Endodermal cell (in vitro differentiated cells): ENCODE measurements around the gene SOX1. TPM values are rescaled to one million over a fixed set of nuclear protein-coding genes. Genes with fewer than 3 reads are reported as not detected.

ENCODE experiments used
- DNase-seq: peaks from one replicate; pipeline ENCODE4 v3.0.0-alpha.2; 2017
- H3K27ac ChIP-seq: 2 replicates; pipeline ENCODE4 v1.5.1; 2013; ENCODE audit warnings: mild to moderate bottlenecking, low read depth, low read length, moderate library complexity
- H3K27me3 ChIP-seq: 2 replicates; pipeline ENCODE4 v1.6.1; 2013; ENCODE audit warnings: mild to moderate bottlenecking, low read length, moderate library complexity; ENCODE audit not compliant: insufficient read depth, control insufficient read depth, poor library complexity, severe bottlenecking
- H3K36me3 ChIP-seq: 2 replicates; pipeline ENCODE4 v1.7.0; 2013; ENCODE audit warnings: mild to moderate bottlenecking, low read length, moderate library complexity; ENCODE audit not compliant: control insufficient read depth, insufficient read depth
- H3K4me1 ChIP-seq: one replicate; pipeline ENCODE4 v1.7.0; 2013; ENCODE audit warnings: low read length; ENCODE audit not compliant: control insufficient read depth, insufficient read depth
- H3K4me3 ChIP-seq: 2 replicates; pipeline ENCODE4 v1.5.1; 2013; ENCODE audit warnings: mild to moderate bottlenecking, low read length, moderate library complexity
- H3K9ac ChIP-seq: 2 replicates; pipeline ENCODE4 v1.6.1; 2013; ENCODE audit warnings: mild to moderate bottlenecking, low read length, moderate library complexity; ENCODE audit not compliant: poor library complexity, severe bottlenecking; ENCODE audit errors: extremely low read depth
- H3K9me3 ChIP-seq: 2 replicates; pipeline ENCODE4 v1.6.1; 2013; ENCODE audit warnings: mild to moderate bottlenecking, low read length, moderate library complexity; ENCODE audit not compliant: control insufficient read depth
- H3K27ac Mint-ChIP-seq: 2 replicates; pipeline ENCODE4 v1.8.0; 2020; ENCODE audit warnings: mixed read lengths
- H3K27me3 Mint-ChIP-seq: 2 replicates; pipeline ENCODE4 v1.8.0; 2021; ENCODE audit warnings: mild to moderate bottlenecking, mixed read lengths; ENCODE audit not compliant: insufficient read depth
- H3K36me3 Mint-ChIP-seq: 2 replicates; pipeline ENCODE4 v1.8.0; 2020; ENCODE audit warnings: low read depth, mixed read lengths
- H3K4me1 Mint-ChIP-seq: 2 replicates; pipeline ENCODE4 v1.8.0; 2020; ENCODE audit warnings: mixed read lengths
- H3K4me3 Mint-ChIP-seq: 2 replicates; pipeline ENCODE4 v1.8.0; 2020; ENCODE audit warnings: mild to moderate bottlenecking, moderate library complexity, mixed read lengths
- H3K9me3 Mint-ChIP-seq: 2 replicates; pipeline ENCODE4 v1.8.0; 2020; ENCODE audit warnings: mild to moderate bottlenecking, mixed read lengths
- WGBS, 2 experiments: methylation state at CpG; one replicate each; pipeline versions ENCODE4 v1.1.5 to v1.1.7; 2013; ENCODE audit warnings: missing lambda C conversion rate in 2 of 2, mixed read lengths in 1 of 2; ENCODE audit not compliant: insufficient coverage in 1 of 2, insufficient read length in 1 of 2; 5-methylcytosine and 5-hydroxymethylcytosine counted together
- total RNA-seq, 2 donors: library from RNA; stranded (reverse); fragmentation: NEBNext Ultra II Directional in 1 of 2; extraction: Animal tissue kit (Norgen Biotek cat#: 25700) in 1 of 2; gene quantifications; 2 replicates in 1 of 2; 3 replicates in 1 of 2; pipeline ENCODE4 v1.2.1, GENCODE V29; 2021
- TF ChIP-seq, protein P1 (sequence below): fragments of 200-600 bp; sonication (generic); conservative IDR thresholded peaks from 2 replicates; pipeline ENCODE4 v1.5.0; 2021; ENCODE audit warnings: antibody characterized with exemption, mild to moderate bottlenecking

The SOX1 gene
- total RNA-seq, 2 donors from 2014 or later = not detected

DNA sequence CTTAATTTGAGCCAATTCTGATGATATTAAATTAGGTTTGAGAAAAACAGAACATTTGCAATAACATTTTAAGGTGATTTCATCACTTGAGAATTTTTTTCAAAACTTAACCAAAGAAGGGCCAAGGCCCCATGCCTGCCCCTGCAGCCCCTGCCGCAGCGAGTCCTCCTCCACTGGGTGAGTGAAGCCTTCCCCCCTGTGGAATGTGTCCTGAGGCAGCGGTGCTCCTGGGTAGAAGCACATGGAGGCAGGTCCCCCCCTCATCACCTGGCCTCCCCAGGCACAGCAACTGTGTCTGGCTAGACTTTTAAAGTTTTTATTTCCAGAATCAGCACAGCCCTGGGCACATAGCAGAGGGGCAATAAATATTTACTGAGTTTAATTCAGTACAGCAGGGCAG, 10.8 kb downstream of the SOX1 start:
- Histone ChIP-seq H3K9ac (no peak overlapping the region), H3K27me3 (peaks cover 96% of the 10 kb centered on the region), H3K36me3 (no peaks in the 10 kb centered on the region), H3K4me3 (no peak overlapping the region), H3K4me1 (no peaks in the 10 kb centered on the region), H3K27ac (no peak overlapping the region), H3K9me3 (no peaks in the 10 kb centered on the region)
- no peak overlapping the region for H3K27ac Mint-ChIP-seq
- no peaks in the 10 kb centered on the region for H3K9me3 Mint-ChIP-seq
- H3K4me3 Mint-ChIP-seq = no peak overlapping the region
- DNase-seq = no peak
- peaks cover 9% of the 10 kb centered on the region for H3K4me1 Mint-ChIP-seq
- H3K36me3 Mint-ChIP-seq = no peaks in the 10 kb centered on the region
- 24 to 29% methylated on average over 3 of the region's 3 CpGs for WGBS, 2 experiments
- TF ChIP-seq, protein P1, sequence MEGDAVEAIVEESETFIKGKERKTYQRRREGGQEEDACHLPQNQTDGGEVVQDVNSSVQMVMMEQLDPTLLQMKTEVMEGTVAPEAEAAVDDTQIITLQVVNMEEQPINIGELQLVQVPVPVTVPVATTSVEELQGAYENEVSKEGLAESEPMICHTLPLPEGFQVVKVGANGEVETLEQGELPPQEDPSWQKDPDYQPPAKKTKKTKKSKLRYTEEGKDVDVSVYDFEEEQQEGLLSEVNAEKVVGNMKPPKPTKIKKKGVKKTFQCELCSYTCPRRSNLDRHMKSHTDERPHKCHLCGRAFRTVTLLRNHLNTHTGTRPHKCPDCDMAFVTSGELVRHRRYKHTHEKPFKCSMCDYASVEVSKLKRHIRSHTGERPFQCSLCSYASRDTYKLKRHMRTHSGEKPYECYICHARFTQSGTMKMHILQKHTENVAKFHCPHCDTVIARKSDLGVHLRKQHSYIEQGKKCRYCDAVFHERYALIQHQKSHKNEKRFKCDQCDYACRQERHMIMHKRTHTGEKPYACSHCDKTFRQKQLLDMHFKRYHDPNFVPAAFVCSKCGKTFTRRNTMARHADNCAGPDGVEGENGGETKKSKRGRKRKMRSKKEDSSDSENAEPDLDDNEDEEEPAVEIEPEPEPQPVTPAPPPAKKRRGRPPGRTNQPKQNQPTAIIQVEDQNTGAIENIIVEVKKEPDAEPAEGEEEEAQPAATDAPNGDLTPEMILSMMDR = no peak
- peaks cover 60% of the 10 kb centered on the region for H3K27me3 Mint-ChIP-seq

DNA sequence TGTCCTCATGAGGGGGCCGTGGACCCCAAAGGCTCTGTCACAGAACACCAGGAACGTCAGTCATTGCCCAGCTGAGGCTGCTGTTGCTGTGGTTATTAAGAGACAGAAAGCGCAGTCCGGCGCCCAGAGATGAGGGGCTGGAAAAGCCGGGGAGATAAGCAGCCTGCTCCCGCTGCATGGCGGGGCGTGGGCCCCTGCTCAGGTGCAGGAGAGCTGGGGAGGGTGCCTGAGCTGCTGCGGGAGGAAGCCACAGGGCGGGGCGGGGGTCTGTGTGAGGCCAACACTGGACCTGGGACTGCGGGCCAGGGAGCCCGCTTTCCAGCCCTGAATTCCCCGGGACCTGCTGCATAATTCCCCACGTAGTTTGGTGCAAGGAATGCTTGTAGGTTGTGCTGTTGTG, 11.3 kb downstream of the SOX1 start:
- Mint-ChIP-seq H3K27ac (no peak overlapping the region), H3K4me3 (no peak overlapping the region), H3K27me3 (peaks cover 61% of the 10 kb centered on the region), H3K4me1 (peaks cover 9% of the 10 kb centered on the region), H3K9me3 (peaks cover 2% of the 10 kb centered on the region), H3K36me3 (no peaks in the 10 kb centered on the region)
- DNase-seq = peak; percentile 67
- Histone ChIP-seq H3K27ac (no peak overlapping the region), H3K36me3 (no peaks in the 10 kb centered on the region), H3K4me3 (no peak overlapping the region), H3K4me1 (no peaks in the 10 kb centered on the region), H3K9ac (no peak overlapping the region), H3K27me3 (peaks cover 95% of the 10 kb centered on the region), H3K9me3 (no peaks in the 10 kb centered on the region)
- TF ChIP-seq, protein P1 = no peak
- 41 to 58% methylated on average over 10 to 16 of the region's 16 CpGs for WGBS, 2 experiments

GRCh38 chr13:112078879-112079531, 12.1 kb downstream of the SOX1 start:
- WGBS, 2 experiments = 17 to 44% methylated on average over 1 to 4 of the region's 4 CpGs
- Histone ChIP-seq H3K9ac (no peak overlapping the region), H3K4me3 (no peak overlapping the region), H3K36me3 (no peaks in the 10 kb centered on the region), H3K27me3 (peaks cover 87% of the 10 kb centered on the region), H3K4me1 (no peaks in the 10 kb centered on the region), H3K9me3 (peaks cover 4% of the 10 kb centered on the region), H3K27ac (no peak overlapping the region)
- H3K27me3 Mint-ChIP-seq = peaks cover 60% of the 10 kb centered on the region
- no peaks in the 10 kb centered on the region for H3K36me3 Mint-ChIP-seq
- DNase-seq = peak; percentile 82
- H3K4me1 Mint-ChIP-seq = peaks cover 6% of the 10 kb centered on the region
- TF ChIP-seq, protein P1 = no peak
- H3K4me3 Mint-ChIP-seq = no peak overlapping the region
- H3K27ac Mint-ChIP-seq = no peak overlapping the region
- H3K9me3 Mint-ChIP-seq = peaks cover 10% of the 10 kb centered on the region
